Measurements from ENCODE around the gene PXN.

Gene PXN

GRCh38 chr12:120265473-120266179, at the start of gene PXN:
PXN (minus strand) TSS chr12:120265730; CDS start chr12:120265629, 101 bp downstream.
- peak; percentile 27 for DNase-seq

- DNase-seq, result no peak
Measured at GRCh38 chr12:120314220-120314619, 48.7 kb upstream of the PXN start.

- peak; percentile 80 for DNase-seq
Measured at GRCh38 chr12:120301962-120302815, 36.7 kb upstream of the PXN start, which contains the start of gene SIRT4. SIRT4 (plus strand) TSS chr12:120302321; CDS start chr12:120303562, 1,241 bp downstream.

GRCh38 chr12:120292661-120293531, 27.4 kb upstream of the PXN start, which contains the start of gene RNU4-1:
RNU4-1 (minus strand) TSS chr12:120293237.
- DNase-seq, result peak; percentile 72

GRCh38 chr12:120292411-120292660, 26.8 kb upstream of the PXN start:
- no peak for DNase-seq

GRCh38 chr12:120290609-120291305, 25.2 kb upstream of the PXN start:
- no peak for DNase-seq

- DNase-seq, result no peak
Measured at GRCh38 chr12:120287491-120287890, 22.0 kb upstream of the PXN start.

- no peak for DNase-seq
Measured at GRCh38 chr12:120286768-120287490, 21.4 kb upstream of the PXN start.

GRCh38 chr12:120284381-120284780, 18.9 kb upstream of the PXN start:
- no peak for DNase-seq

GRCh38 chr12:120283318-120283717, 17.8 kb upstream of the PXN start:
- DNase-seq, result no peak

- DNase-seq, result no peak
Measured at GRCh38 chr12:120278137-120279069, 12.9 kb upstream of the PXN start.

- DNase-seq, result no peak
Measured at GRCh38 chr12:120276734-120277133, 11.2 kb upstream of the PXN start.

- no peak for DNase-seq
Measured at GRCh38 chr12:120267736-120268135, 2.2 kb upstream of the PXN start.

GRCh38 chr12:120266180-120266870, 795 bp upstream of the PXN start:
- no peak for DNase-seq

GRCh38 chr12:120264904-120265472, 542 bp downstream of the PXN start:
- DNase-seq, result no peak

GRCh38 chr12:120264086-120264903, 1.2 kb downstream of the PXN start:
- no peak for DNase-seq

- DNase-seq, result no peak
Measured at GRCh38 chr12:120263748-120264085, 1.8 kb downstream of the PXN start.

- DNase-seq, result no peak
Measured at GRCh38 chr12:120262852-120263747, 2.4 kb downstream of the PXN start.

Data from NCI-H1048 (cell line).